Caco-2 (cell line): ENCODE measurements around the gene EXOC6B. TPM values are rescaled to one million over a fixed set of nuclear protein-coding genes. Genes with fewer than 3 reads are reported as not detected.

Source experiments
- BruUV-seq: library from RNA; stranded (reverse); fragments of 400-500 nt; replicated peaks from 2 replicates; lab custom pipeline; 2021; lab: Mats Ljungman, UMichigan
- CTCF ChIA-PET: fragments of 300-600 bp; sonication (Branson Sonifier 250); formaldehyde crosslinking; loops from one replicate; lab custom pipeline; 2022; ENCODE audit warnings: antibody characterized with exemption; lab: Charles Lee
- POLR2A ChIA-PET: fragments of 300-600 bp; sonication (Branson Sonifier 250); formaldehyde crosslinking; loops from one replicate; lab custom pipeline; 2022; ENCODE audit warnings: antibody characterized with exemption; lab: Charles Lee
- DNase-seq, 2 experiments: peaks; one replicate each; pipeline versions ENCODE4 v3.0.0 to v3.0.0-alpha.2; 2020 to 2022
- H3K27me3 ChIP-seq: replicated peaks from 2 replicates; pipeline ENCODE4 v1.6.0; 2011; ENCODE audit warnings: low read length; ENCODE audit not compliant: control insufficient read depth, insufficient read depth
- H3K36me3 ChIP-seq: 2 replicates; pipeline ENCODE4 v1.5.1; 2011; ENCODE audit warnings: low read length; ENCODE audit not compliant: control insufficient read depth, insufficient read depth
- H3K4me1 ChIP-seq: fragments of 250-450 bp; sonication (Bioruptor Pico); 2 replicates; pipeline ENCODE4 v1.5.1; 2020; ENCODE audit warnings: mild to moderate bottlenecking
- H3K4me3 ChIP-seq: 2 replicates; pipeline ENCODE4 v1.5.1; 2011; ENCODE audit warnings: low read depth, mild to moderate bottlenecking, control low read depth, low read length
- H3K9me3 ChIP-seq: fragments of 250-450 bp; sonication (Bioruptor Pico); 2 replicates; pipeline ENCODE4 v1.5.1; 2020; ENCODE audit warnings: mild to moderate bottlenecking, moderate library complexity
- H3K27ac Mint-ChIP-seq: one replicate; pipeline ENCODE4 v1.8.0; 2022; ENCODE audit warnings: mixed read lengths; ENCODE audit not compliant: unreplicated experiment
- H3K27me3 Mint-ChIP-seq: one replicate; pipeline ENCODE4 v1.8.0; 2022; ENCODE audit warnings: mixed read lengths; ENCODE audit not compliant: insufficient read depth, unreplicated experiment
- H3K36me3 Mint-ChIP-seq: one replicate; pipeline ENCODE4 v1.8.0; 2022; ENCODE audit warnings: mild to moderate bottlenecking, mixed read lengths; ENCODE audit not compliant: insufficient read depth, unreplicated experiment
- H3K4me1 Mint-ChIP-seq: one replicate; pipeline ENCODE4 v1.8.0; 2022; ENCODE audit warnings: low read depth, mixed read lengths; ENCODE audit not compliant: unreplicated experiment
- H3K4me3 Mint-ChIP-seq: one replicate; pipeline ENCODE4 v1.8.0; 2022; ENCODE audit warnings: mild to moderate bottlenecking, moderate library complexity, mixed read lengths; ENCODE audit not compliant: unreplicated experiment
- H3K9me3 Mint-ChIP-seq: one replicate; pipeline ENCODE4 v1.8.0; 2022; ENCODE audit warnings: mixed read lengths; ENCODE audit not compliant: unreplicated experiment
- CTCF ChIP-seq, 2 experiments: fragments of 200-600 bp in 1 of 2; IDR thresholded peaks; 1 replicate in 1 of 2; 2 replicates in 1 of 2; pipeline versions ENCODE4 v1.5.1 to v1.8.0; 2011 to 2022; ENCODE audit warnings: antibody characterized with exemption in 1 of 2, control low read depth in 1 of 2, inconsistent platforms in 1 of 2, low read depth in 1 of 2, low read length in 1 of 2, mild to moderate bottlenecking in 1 of 2, moderate library complexity in 1 of 2; ENCODE audit not compliant: insufficient read depth in 1 of 2, severe bottlenecking in 1 of 2, unreplicated experiment in 1 of 2
- intact Hi-C: fragments of 100-400 bp; cut with micrococcal nuclease; formaldehyde crosslinking; loops from one replicate; pipeline ENCODE4 v1.10.0; 2022; ENCODE audit not compliant: unreplicated experiment
- total RNA-seq: library from RNA; stranded (reverse); gene quantifications from 2 replicates; pipeline ENCODE4 v1.2.3, GENCODE V29; 2022

The EXOC6B gene
- total RNA-seq, 1 experiment from 2014 or later: 36.1 TPM

DNA sequence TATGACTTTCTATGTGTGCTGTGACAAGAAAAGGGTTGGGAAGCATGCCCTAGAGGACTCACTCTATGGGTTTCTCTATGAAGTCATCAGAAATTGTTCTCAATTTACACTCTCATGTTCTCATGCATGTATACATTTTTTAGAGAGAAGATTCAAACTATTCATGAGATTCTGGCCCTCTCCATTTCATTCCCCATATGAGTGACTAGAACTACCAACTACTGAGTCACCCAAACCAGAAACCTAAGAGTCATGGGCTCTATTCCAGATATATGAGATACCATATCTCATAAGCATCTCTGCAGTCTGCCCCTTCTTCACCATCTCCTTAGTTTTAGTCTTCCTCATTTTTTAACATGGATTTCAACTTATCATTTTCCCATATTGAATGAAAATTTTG is 87.7 kb downstream of the EXOC6B start:
- no peak for DNase-seq
- intact Hi-C loops: no loop called here
- CTCF ChIA-PET: no interaction called here

DNA sequence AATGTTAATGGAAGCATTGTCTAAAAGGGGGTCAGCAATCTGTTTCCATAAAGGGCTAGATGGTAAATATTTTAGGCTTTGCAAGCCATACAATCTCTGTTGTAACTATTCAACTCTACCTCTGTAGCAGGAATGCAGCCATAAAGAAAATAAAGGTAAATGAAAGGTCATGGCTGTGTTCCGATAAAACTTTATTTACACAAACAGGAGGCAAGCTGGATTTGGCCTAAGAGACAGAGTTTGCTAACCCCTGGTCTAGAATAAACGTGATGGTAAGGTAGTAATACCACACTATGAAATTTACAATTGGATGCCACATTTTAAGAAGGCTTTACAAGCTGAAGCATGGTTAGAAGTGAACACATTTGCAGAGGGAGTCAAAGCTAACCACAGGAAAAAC is 91.4 kb downstream of the EXOC6B start:
- Histone ChIP-seq H3K27me3 (no peaks in the 10 kb centered on the region), H3K36me3 (no peaks in the 10 kb centered on the region), H3K9me3 (no peaks in the 10 kb centered on the region), H3K4me3 (no peak overlapping the region), H3K4me1 (no peaks in the 10 kb centered on the region)
- no peak for TF ChIP-seq CTCF (IDR thresholded peaks at IDR 0.05; ENCODE audit: insufficient read depth in 1 of 2, low read depth in 1 of 2, low read length in 1 of 2, severe bottlenecking in 1 of 2, unreplicated experiment in 1 of 2)
- Mint-ChIP-seq H3K4me3 (no peak overlapping the region), H3K4me1 (no peaks in the 10 kb centered on the region), H3K9me3 (no peaks in the 10 kb centered on the region), H3K36me3 (peaks cover 5% of the 10 kb centered on the region), H3K27me3 (no peaks in the 10 kb centered on the region), H3K27ac (no peak overlapping the region)
- no peak for DNase-seq
- intact Hi-C loops: no loop called here
- ChIA-PET POLR2A (interaction anchor here (0.6 kb wide), 1 partner anchor 470 kb away, joined by 3 read pairs; no protein-coding TSS in a partner anchor), CTCF (no interaction called here)
- BruUV-seq: no TSS peak

More for the DNA sequence above, 87.7 kb downstream of the EXOC6B start:
- H3K36me3 Mint-ChIP-seq: peaks cover 5% of the 10 kb centered on the region
- no peak overlapping the region for H3K4me3 Mint-ChIP-seq
- H3K4me1 ChIP-seq: no peaks in the 10 kb centered on the region; the same call in 1 of the 2 replicates
- no peaks in the 10 kb centered on the region for H3K27me3 ChIP-seq
- TF ChIP-seq CTCF (IDR thresholded peaks at IDR 0.05; ENCODE audit: insufficient read depth in 1 of 2, low read depth in 1 of 2, low read length in 1 of 2, severe bottlenecking in 1 of 2, unreplicated experiment in 1 of 2): no peak
- no peak overlapping the region for H3K27ac Mint-ChIP-seq
- no peaks in the 10 kb centered on the region for H3K9me3 Mint-ChIP-seq
- no peaks in the 10 kb centered on the region for H3K4me1 Mint-ChIP-seq
- no peaks in the 10 kb centered on the region for H3K9me3 ChIP-seq
- no TSS peak for BruUV-seq
- no peak overlapping the region for H3K4me3 ChIP-seq
- H3K36me3 ChIP-seq: no peaks in the 10 kb centered on the region
- H3K27me3 Mint-ChIP-seq: no peaks in the 10 kb centered on the region
- POLR2A ChIA-PET: no interaction called here

DNA sequence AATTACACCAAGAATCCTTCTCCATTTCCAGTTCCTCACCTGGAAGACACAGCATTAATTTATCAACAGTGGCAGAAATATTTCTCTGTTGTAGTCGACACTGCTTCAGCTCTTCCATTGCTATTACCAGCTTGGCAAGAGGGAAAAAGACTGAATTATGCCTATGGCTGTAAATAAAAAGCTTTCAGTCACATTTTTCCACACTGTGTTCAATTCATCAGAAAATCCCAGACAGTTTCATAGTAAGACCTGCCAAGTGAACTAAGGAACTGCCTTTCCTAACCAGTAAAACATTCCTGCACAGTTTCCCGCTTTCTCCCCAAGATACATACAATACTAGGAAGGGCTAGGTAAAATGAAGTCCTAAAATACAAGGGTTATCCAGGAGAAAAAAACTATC is 94.7 kb downstream of the EXOC6B start:
- BruUV-seq: no TSS peak
- H3K4me1 ChIP-seq: no peaks in the 10 kb centered on the region
- CTCF ChIA-PET: no interaction called here
- no peaks in the 10 kb centered on the region for H3K27me3 ChIP-seq
- H3K4me1 Mint-ChIP-seq: no peaks in the 10 kb centered on the region
- intact Hi-C loops: no loop called here
- H3K36me3 ChIP-seq: no peaks in the 10 kb centered on the region
- no peak for TF ChIP-seq CTCF (IDR thresholded peaks at IDR 0.05; ENCODE audit: insufficient read depth in 1 of 2, low read depth in 1 of 2, low read length in 1 of 2, severe bottlenecking in 1 of 2, unreplicated experiment in 1 of 2)
- POLR2A ChIA-PET: no interaction called here
- H3K4me3 Mint-ChIP-seq: no peak overlapping the region
- no peaks in the 10 kb centered on the region for H3K27me3 Mint-ChIP-seq
- H3K9me3 Mint-ChIP-seq: no peaks in the 10 kb centered on the region
- H3K36me3 Mint-ChIP-seq: no peaks in the 10 kb centered on the region
- H3K9me3 ChIP-seq: no peaks in the 10 kb centered on the region
- no peak for DNase-seq
- H3K27ac Mint-ChIP-seq: no peak overlapping the region
- H3K4me3 ChIP-seq: no peak overlapping the region
